Measurements from ENCODE around the gene CLCNKB. TPM values are rescaled to one million over a fixed set of nuclear protein-coding genes. Genes with fewer than 3 reads are reported as not detected.

Gene CLCNKB
- total RNA-seq, 2 donors from 2014 or later = 3.9 to 4.6 TPM

DNA sequence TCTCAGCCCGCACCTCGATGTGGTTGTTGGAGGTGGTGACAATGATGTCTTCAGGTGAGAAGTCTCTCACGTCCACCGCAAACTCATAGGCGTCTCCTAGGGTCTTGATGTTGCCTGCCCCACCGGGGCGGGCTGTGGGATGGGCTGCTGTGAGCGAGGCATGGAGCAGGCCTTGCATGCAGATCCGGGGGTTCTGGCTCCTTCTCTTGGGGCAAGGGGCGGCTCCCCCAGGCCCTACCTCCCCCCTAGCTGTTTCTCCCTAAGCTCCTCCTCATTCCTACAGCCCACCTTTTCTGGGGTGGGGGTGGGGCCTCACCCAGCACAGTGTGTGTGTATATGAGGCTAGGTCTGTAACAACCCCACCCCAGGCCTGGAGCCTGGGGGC lies 26.5 kb upstream of the CLCNKB start:
- Histone ChIP-seq H3K36me3 (peaks cover 31% of the 10 kb centered on the region), H3K9me3 (no peaks in the 10 kb centered on the region), H3K27ac (peak overlapping the region; percentile 93 to 94), H3K4me1 (peaks cover 0 to 70% of the 10 kb centered on the region in 2 donors), H3K4me3 (peak overlapping the region; percentile 60 to 68), H3K27me3 (no peaks in the 10 kb centered on the region)
- DNase-seq (ENCODE audit: low spot score) = no peak
- TF ChIP-seq, protein P1, sequence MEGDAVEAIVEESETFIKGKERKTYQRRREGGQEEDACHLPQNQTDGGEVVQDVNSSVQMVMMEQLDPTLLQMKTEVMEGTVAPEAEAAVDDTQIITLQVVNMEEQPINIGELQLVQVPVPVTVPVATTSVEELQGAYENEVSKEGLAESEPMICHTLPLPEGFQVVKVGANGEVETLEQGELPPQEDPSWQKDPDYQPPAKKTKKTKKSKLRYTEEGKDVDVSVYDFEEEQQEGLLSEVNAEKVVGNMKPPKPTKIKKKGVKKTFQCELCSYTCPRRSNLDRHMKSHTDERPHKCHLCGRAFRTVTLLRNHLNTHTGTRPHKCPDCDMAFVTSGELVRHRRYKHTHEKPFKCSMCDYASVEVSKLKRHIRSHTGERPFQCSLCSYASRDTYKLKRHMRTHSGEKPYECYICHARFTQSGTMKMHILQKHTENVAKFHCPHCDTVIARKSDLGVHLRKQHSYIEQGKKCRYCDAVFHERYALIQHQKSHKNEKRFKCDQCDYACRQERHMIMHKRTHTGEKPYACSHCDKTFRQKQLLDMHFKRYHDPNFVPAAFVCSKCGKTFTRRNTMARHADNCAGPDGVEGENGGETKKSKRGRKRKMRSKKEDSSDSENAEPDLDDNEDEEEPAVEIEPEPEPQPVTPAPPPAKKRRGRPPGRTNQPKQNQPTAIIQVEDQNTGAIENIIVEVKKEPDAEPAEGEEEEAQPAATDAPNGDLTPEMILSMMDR (IDR thresholded peaks at IDR 0.05) = no peak

DNA sequence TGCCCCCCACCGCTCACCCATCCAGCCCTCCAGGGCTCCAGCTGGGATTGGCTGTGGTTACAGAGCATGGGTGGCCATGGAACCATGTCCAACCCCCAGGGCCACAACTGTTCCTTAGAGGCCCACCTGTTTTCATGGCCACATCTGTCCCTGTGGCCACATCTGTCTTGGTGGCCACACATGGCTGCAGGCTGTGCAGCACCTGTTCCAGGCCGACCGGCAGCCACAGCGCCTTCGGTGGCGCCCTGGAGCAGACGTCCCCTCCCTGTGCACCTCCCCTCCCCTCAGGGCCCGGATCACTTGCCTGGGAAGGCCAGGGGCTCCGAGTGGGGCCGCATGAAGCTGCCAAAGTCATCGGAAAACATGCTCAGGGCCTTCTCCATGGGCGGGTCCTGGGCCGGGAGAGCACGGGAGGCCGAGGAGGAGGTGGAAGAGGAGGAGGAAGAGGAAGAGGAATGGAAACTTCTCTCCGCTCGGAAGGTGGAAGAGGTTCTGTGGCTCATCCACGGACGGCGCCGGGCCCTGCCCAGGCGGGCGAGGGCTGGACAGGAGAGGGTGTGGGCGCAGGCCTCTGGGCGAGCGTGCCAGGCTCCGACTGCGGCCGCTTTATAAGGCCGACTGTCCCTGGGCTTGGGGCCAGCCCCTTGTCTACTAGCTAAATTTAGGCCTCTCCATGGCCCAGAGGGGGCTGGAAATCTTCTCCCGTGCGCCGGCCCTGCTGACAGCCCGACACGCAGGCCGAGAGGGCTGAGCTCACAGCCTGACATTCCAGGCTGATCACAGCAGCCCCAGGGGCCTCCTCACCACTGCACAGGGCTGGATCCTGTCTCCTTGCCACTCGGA lies 25.9 kb upstream of the CLCNKB start, which contains the start of gene HSPB7:
Gene HSPB7 (minus strand): TSS at position 583 of the 843 bp plus-strand sequence. CDS start 80 bp downstream, at position 503.
- Histone ChIP-seq H3K4me1 (peaks cover 0 to 66% of the 10 kb centered on the region in 2 donors), H3K9me3 (no peaks in the 10 kb centered on the region), H3K27me3 (no peaks in the 10 kb centered on the region), H3K36me3 (peaks cover 31% of the 10 kb centered on the region), H3K27ac (peak within 1 kb of the TSS; percentile 93 to 94), H3K4me3 (peak within 1 kb of the TSS; percentile 60 to 68)
- TF ChIP-seq, protein P1 (IDR thresholded peaks at IDR 0.05) = peak in 1 of 2 donors; percentile 21
- DNase-seq (ENCODE audit: low spot score) = peak; percentile 91

DNA sequence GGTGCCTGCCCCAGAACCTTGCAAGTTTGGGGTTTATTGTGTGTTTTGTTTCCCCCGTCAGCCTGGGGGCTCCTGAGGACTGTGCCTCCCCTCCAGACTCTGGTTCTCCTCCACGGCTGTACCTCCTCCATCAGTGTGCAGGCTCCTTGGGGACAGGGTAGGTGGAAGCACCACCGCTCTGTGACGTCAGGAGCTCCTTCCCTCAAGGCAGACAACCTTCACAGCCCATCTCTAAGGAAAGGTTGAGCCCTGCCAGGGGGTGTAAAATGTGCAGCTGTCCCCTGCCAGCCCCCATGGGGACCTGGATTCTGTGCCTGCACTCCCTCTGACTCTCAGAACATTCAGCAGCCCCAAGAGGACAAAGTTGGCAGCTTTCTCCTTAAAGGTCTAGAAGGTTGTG lies 25.3 kb upstream of the CLCNKB start:
- Histone ChIP-seq H3K4me1 (peaks cover 0 to 60% of the 10 kb centered on the region in 2 donors), H3K27me3 (no peaks in the 10 kb centered on the region), H3K9me3 (no peaks in the 10 kb centered on the region), H3K36me3 (peaks cover 31% of the 10 kb centered on the region), H3K4me3 (peak overlapping the region; percentile 30 to 60), H3K27ac (peak overlapping the region; percentile 93 to 94)
- TF ChIP-seq, protein P1 (IDR thresholded peaks at IDR 0.05) = no peak
- DNase-seq (ENCODE audit: low spot score) = no peak

DNA sequence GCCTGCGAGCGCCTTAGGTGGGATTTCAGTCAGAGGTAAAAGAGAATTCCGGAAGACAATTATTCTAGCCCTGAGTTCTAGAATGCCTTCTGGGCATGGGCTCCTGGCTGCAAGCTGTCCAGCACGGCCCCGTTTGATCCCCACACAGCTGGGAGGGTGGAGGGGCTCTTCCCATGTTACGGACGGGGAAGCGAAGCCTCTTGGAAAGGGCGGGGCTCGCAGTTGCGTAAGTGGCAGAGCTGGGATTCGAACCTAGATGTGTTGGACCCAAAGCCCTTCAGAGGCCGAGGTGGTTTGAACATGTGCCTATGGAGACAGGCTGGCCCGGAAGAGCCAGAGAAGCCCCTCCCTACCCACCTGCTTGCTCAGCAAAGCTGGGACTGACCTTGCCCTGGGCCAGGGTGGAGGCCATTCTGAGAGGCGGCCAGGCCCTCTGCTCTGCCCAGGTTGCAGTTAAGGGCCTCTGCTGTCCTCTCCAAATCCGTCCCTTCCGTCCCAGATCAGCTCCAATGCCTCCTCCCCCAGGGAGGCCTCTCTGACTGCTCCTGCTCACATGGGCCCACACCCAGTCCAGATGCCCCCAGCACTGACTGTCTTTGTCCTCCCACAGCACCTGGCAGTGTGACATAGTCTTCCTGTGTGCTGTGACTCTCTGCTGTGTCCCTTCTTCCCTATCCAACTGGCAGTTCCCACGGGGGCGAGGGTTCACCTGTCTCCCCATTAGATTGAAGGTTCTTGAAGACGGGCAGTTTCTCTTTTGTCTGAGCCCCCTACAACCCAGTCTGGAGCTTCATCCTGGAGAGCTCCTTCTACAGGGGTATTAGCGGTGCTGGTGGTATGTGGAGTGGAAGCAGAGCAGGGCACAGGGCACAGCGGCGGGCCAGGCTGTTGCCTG lies 24.6 kb upstream of the CLCNKB start:
- peaks cover 0 to 54% of the 10 kb centered on the region in 2 donors for H3K4me1 ChIP-seq
- H3K4me3 ChIP-seq = peak overlapping the region; percentile 30 to 60
- DNase-seq (ENCODE audit: low spot score) = no peak
- H3K36me3 ChIP-seq = peaks cover 31% of the 10 kb centered on the region
- H3K9me3 ChIP-seq = no peaks in the 10 kb centered on the region
- H3K27ac ChIP-seq = peak overlapping the region; percentile 93 to 94
- TF ChIP-seq, protein P1 (IDR thresholded peaks at IDR 0.05) = no peak
- no peaks in the 10 kb centered on the region for H3K27me3 ChIP-seq

DNA sequence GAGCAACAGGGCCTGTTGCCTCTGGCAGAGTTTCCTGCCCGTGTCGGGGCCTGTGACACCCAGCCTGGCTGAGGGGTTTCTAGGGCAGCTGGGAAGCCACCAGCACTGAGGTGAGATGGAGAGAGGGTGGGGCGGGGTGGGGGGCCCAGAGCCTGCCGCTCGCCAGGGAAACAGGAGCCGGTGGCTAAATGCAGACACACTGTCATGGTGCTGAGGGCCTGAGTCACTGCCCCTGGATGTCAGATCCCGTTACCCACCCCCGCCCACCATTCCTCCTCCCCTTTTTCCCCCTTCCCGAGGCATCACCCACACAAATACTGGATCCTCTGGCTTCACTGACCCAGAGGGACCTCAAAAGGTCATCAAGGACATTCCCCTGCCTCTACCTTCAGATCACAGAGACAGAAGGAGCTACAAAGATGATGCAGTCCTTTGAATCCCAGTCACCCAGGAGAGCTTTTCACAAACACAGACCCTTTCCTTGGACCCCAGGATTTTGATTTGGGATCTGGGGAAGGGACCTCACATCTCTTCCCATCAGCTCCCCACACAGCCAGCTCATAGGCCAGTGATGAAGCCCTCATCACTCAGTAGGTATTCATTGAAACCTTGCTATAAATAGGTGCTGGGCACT lies 23.8 kb upstream of the CLCNKB start:
- TF ChIP-seq, protein P1 (IDR thresholded peaks at IDR 0.05) = no peak
- DNase-seq (ENCODE audit: low spot score) = no peak
- Histone ChIP-seq H3K9me3 (no peaks in the 10 kb centered on the region), H3K4me1 (peaks cover 0 to 46% of the 10 kb centered on the region in 2 donors), H3K4me3 (peak overlapping the region in 1 of 2 donors; percentile 30), H3K27me3 (no peaks in the 10 kb centered on the region), H3K27ac (peak overlapping the region; percentile 93 to 94), H3K36me3 (peaks cover 27% of the 10 kb centered on the region)
